ENCODE measurements around the gene CAMTA1. TPM values are rescaled to one million over a fixed set of nuclear protein-coding genes. Genes with fewer than 3 reads are reported as not detected.

The CAMTA1 gene
- total RNA-seq, 1 experiment from 2014 or later = 60.0 TPM

- no peaks in the 10 kb centered on the region for H3K36me3 Mint-ChIP-seq (ENCODE audit: insufficient read depth, unreplicated experiment)
- ChIA-PET CTCF (no interaction called here), POLR2A (no interaction called here)
- no peaks in the 10 kb centered on the region for H3K36me3 ChIP-seq (ENCODE audit: control insufficient read depth, insufficient read depth, low read length)
- H3K4me1 ChIP-seq = no peaks in the 10 kb centered on the region
- no peaks in the 10 kb centered on the region for H3K9me3 Mint-ChIP-seq (ENCODE audit: unreplicated experiment)
- peak in 1 of 2 experiments; percentile 10 for DNase-seq
- no peak overlapping the region for H3K4me3 ChIP-seq (ENCODE audit: low read depth, low read length)
- TF ChIP-seq, protein P1, sequence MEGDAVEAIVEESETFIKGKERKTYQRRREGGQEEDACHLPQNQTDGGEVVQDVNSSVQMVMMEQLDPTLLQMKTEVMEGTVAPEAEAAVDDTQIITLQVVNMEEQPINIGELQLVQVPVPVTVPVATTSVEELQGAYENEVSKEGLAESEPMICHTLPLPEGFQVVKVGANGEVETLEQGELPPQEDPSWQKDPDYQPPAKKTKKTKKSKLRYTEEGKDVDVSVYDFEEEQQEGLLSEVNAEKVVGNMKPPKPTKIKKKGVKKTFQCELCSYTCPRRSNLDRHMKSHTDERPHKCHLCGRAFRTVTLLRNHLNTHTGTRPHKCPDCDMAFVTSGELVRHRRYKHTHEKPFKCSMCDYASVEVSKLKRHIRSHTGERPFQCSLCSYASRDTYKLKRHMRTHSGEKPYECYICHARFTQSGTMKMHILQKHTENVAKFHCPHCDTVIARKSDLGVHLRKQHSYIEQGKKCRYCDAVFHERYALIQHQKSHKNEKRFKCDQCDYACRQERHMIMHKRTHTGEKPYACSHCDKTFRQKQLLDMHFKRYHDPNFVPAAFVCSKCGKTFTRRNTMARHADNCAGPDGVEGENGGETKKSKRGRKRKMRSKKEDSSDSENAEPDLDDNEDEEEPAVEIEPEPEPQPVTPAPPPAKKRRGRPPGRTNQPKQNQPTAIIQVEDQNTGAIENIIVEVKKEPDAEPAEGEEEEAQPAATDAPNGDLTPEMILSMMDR (IDR thresholded peaks at IDR 0.05; ENCODE audit: insufficient read depth in 1 of 2, low read depth in 1 of 2, low read length in 1 of 2, severe bottlenecking in 1 of 2, unreplicated experiment in 1 of 2) = no peak
- no peaks in the 10 kb centered on the region for H3K4me1 Mint-ChIP-seq (ENCODE audit: low read depth, unreplicated experiment)
- intact Hi-C loops (cut with micrococcal nuclease; ENCODE audit: unreplicated experiment) = no loop called here
- no peak overlapping the region for H3K4me3 Mint-ChIP-seq (ENCODE audit: unreplicated experiment)
- BruUV-seq (replicated peaks) = no TSS peak
- H3K27ac Mint-ChIP-seq (ENCODE audit: unreplicated experiment) = no peak overlapping the region
- H3K27me3 Mint-ChIP-seq (ENCODE audit: insufficient read depth, unreplicated experiment) = peaks cover 9% of the 10 kb centered on the region
- H3K9me3 ChIP-seq = no peaks in the 10 kb centered on the region
- no peaks in the 10 kb centered on the region for H3K27me3 ChIP-seq (replicated peaks; ENCODE audit: control insufficient read depth, insufficient read depth, low read length)
Measured at GRCh38 chr1:7371926-7372325, 586.7 kb downstream of the CAMTA1 start.

GRCh38 chr1:7372477-7373120 lies 587.3 kb downstream of the CAMTA1 start:
- Histone ChIP-seq H3K4me1 (no peaks in the 10 kb centered on the region), H3K4me3 (ENCODE audit: low read depth, low read length) (no peak overlapping the region), H3K9me3 (no peaks in the 10 kb centered on the region), H3K36me3 (ENCODE audit: control insufficient read depth, insufficient read depth, low read length) (no peaks in the 10 kb centered on the region), H3K27me3 (replicated peaks; ENCODE audit: control insufficient read depth, insufficient read depth, low read length) (no peaks in the 10 kb centered on the region)
- H3K4me1 Mint-ChIP-seq (ENCODE audit: low read depth, unreplicated experiment) = no peaks in the 10 kb centered on the region
- H3K36me3 Mint-ChIP-seq (ENCODE audit: insufficient read depth, unreplicated experiment) = no peaks in the 10 kb centered on the region
- peaks cover 9% of the 10 kb centered on the region for H3K27me3 Mint-ChIP-seq (ENCODE audit: insufficient read depth, unreplicated experiment)
- ChIA-PET POLR2A (no interaction called here), CTCF (no interaction called here)
- no peaks in the 10 kb centered on the region for H3K9me3 Mint-ChIP-seq (ENCODE audit: unreplicated experiment)
- TF ChIP-seq, protein P1 (IDR thresholded peaks at IDR 0.05; ENCODE audit: insufficient read depth in 1 of 2, low read depth in 1 of 2, low read length in 1 of 2, severe bottlenecking in 1 of 2, unreplicated experiment in 1 of 2) = no peak
- intact Hi-C loops (cut with micrococcal nuclease; ENCODE audit: unreplicated experiment) = no loop called here
- peak in 1 of 2 experiments; percentile 15 for DNase-seq
- no peak overlapping the region for H3K27ac Mint-ChIP-seq (ENCODE audit: unreplicated experiment)
- BruUV-seq (replicated peaks) = no TSS peak
- no peak overlapping the region for H3K4me3 Mint-ChIP-seq (ENCODE audit: unreplicated experiment)

GRCh38 chr1:7373251-7373650 lies 588.0 kb downstream of the CAMTA1 start:
- H3K4me1 ChIP-seq = no peaks in the 10 kb centered on the region
- Mint-ChIP-seq H3K27ac (ENCODE audit: unreplicated experiment) (no peak overlapping the region), H3K27me3 (ENCODE audit: insufficient read depth, unreplicated experiment) (peaks cover 9% of the 10 kb centered on the region), H3K4me1 (ENCODE audit: low read depth, unreplicated experiment) (no peaks in the 10 kb centered on the region), H3K9me3 (ENCODE audit: unreplicated experiment) (no peaks in the 10 kb centered on the region), H3K36me3 (ENCODE audit: insufficient read depth, unreplicated experiment) (no peaks in the 10 kb centered on the region), H3K4me3 (ENCODE audit: unreplicated experiment) (no peak overlapping the region)
- CTCF ChIA-PET = no interaction called here
- no peaks in the 10 kb centered on the region for H3K36me3 ChIP-seq (ENCODE audit: control insufficient read depth, insufficient read depth, low read length)
- H3K27me3 ChIP-seq (replicated peaks; ENCODE audit: control insufficient read depth, insufficient read depth, low read length) = no peaks in the 10 kb centered on the region
- BruUV-seq (replicated peaks) = no TSS peak
- no peaks in the 10 kb centered on the region for H3K9me3 ChIP-seq
- POLR2A ChIA-PET = no interaction called here
- DNase-seq = no peak
- no peak overlapping the region for H3K4me3 ChIP-seq (ENCODE audit: low read depth, low read length)
- intact Hi-C loops (cut with micrococcal nuclease; ENCODE audit: unreplicated experiment) = no loop called here
- TF ChIP-seq, protein P1 (IDR thresholded peaks at IDR 0.05; ENCODE audit: insufficient read depth in 1 of 2, low read depth in 1 of 2, low read length in 1 of 2, severe bottlenecking in 1 of 2, unreplicated experiment in 1 of 2) = no peak
